Measurements from ENCODE around the gene SULT2B1. TPM values are rescaled to one million over a fixed set of nuclear protein-coding genes. Genes with fewer than 3 reads are reported as not detected.

The SULT2B1 gene
- total RNA-seq, 2 donors from 2014 or later: 0.35 to 2.4 TPM

DNA sequence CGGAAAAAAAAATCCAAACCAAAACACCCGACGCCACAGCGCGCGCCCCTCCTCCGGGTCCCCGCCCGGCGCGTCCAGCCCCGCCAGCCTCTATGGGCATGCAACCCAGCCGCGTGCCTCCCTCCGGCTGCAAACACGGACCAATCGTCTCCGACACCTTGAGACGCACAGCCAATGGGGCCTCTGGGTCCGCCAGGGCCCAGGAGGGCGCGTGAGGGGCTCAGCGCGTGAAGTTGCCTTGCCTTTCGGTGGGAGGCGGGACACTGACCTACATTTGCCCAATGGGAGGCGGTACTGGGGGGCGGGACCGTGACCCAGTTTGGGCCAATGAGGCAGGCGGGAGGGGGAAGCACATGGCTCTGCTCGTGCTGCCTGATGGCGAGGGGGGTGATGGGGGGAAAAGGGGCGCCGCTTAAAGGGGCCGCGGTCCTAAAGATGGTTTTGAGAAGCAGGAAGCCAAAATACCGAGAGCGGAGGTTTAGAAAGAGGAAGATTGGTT lies 85.5 kb downstream of the SULT2B1 start:
- Histone ChIP-seq H3K36me3 (ENCODE audit: control insufficient read depth, insufficient read depth, low read length) (no peaks in the 10 kb centered on the region), H3K4me3 (ENCODE audit: low read length) (peak overlapping the region; percentile 80), H3K27ac (ENCODE audit: low read depth, low read length) (peak overlapping the region; percentile 95), H3K9me3 (ENCODE audit: control insufficient read depth, low read length) (no peaks in the 10 kb centered on the region), H3K4me1 (ENCODE audit: control insufficient read depth, insufficient read depth, low read length) (peaks cover 11% of the 10 kb centered on the region), H3K27me3 (ENCODE audit: control insufficient read depth, insufficient read depth, low read length, poor library complexity, severe bottlenecking) (peaks cover 11% of the 10 kb centered on the region), H3K9ac (ENCODE audit: extremely low read depth, low read length, poor library complexity, severe bottlenecking) (peak overlapping the region; percentile 20)
- Mint-ChIP-seq H3K9me3 (peaks cover 2% of the 10 kb centered on the region), H3K4me1 (peaks cover 21% of the 10 kb centered on the region), H3K27me3 (ENCODE audit: insufficient read depth) (peaks cover 49% of the 10 kb centered on the region), H3K4me3 (peak overlapping the region; percentile 61), H3K36me3 (ENCODE audit: low read depth) (peaks cover 20% of the 10 kb centered on the region), H3K27ac (peak overlapping the region; percentile 92)
- WGBS, 2 experiments (ENCODE audit: insufficient coverage in 1 of 2, insufficient read length in 1 of 2): 1 to 4% methylated on average over 16 to 38 of the region's 38 CpGs
- DNase-seq: peak; percentile 99
- no peak for TF ChIP-seq CTCF (conservative IDR thresholded peaks at IDR 0.05)

DNA sequence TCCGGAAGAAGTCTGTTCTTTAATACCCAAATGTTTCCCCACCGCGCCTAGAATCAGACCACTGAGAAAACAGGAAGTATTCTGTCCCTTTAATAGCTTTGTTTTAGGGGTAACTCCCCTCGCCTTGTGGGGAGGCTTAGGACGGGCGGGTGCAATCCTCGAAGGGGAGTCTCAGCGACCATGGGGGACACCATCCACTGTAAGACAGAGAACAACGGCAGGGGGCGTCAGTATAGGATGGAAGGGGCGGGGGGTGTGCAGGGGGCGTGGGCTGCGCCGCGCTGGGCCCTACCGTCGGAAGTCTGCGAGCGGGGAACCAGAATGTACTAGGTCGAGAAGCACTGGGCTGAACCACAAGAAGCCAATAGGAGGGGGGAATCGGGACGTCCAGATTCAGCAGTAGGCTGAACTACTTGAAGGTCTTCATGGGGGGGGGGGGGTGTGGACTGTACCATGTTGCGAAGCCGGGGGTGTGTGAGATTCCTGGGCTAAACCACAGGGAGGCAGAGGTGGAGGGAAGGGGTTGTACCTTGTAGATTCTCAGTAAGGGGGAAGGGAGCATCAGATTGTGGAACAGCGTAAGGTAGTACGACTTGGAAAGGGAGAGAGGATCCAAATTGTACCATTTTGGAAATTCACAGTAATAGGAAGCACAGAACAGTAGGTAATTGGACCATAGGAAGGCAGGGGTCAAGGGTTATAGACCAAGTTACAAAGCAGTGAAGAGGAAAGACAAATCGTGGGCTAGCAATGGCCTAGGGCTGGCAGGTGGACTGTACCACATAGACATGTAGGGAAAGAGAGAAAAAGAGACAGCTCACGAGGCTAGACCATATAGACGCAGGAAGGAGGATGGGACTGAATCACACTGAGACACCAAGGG lies 86.2 kb downstream of the SULT2B1 start:
- peaks cover 25% of the 10 kb centered on the region for H3K36me3 Mint-ChIP-seq (ENCODE audit: low read depth)
- 21 to 27% methylated on average over 19 to 29 of the region's 29 CpGs for WGBS, 2 experiments (ENCODE audit: insufficient coverage in 1 of 2, insufficient read length in 1 of 2)
- Histone ChIP-seq H3K9ac (ENCODE audit: extremely low read depth, low read length, poor library complexity, severe bottlenecking) (peak overlapping the region; percentile 20), H3K27ac (ENCODE audit: low read depth, low read length) (peak overlapping the region; percentile 95), H3K36me3 (ENCODE audit: control insufficient read depth, insufficient read depth, low read length) (no peaks in the 10 kb centered on the region), H3K27me3 (ENCODE audit: control insufficient read depth, insufficient read depth, low read length, poor library complexity, severe bottlenecking) (peaks cover 11% of the 10 kb centered on the region), H3K4me3 (ENCODE audit: low read length) (peak overlapping the region; percentile 80), H3K9me3 (ENCODE audit: control insufficient read depth, low read length) (no peaks in the 10 kb centered on the region), H3K4me1 (ENCODE audit: control insufficient read depth, insufficient read depth, low read length) (peaks cover 4% of the 10 kb centered on the region)
- peak overlapping the region; percentile 92 for H3K27ac Mint-ChIP-seq
- peak overlapping the region; percentile 61 for H3K4me3 Mint-ChIP-seq
- DNase-seq: peak; percentile 96
- H3K4me1 Mint-ChIP-seq: peaks cover 21% of the 10 kb centered on the region
- peaks cover 2% of the 10 kb centered on the region for H3K9me3 Mint-ChIP-seq
- peaks cover 49% of the 10 kb centered on the region for H3K27me3 Mint-ChIP-seq (ENCODE audit: insufficient read depth)
- peak; percentile 29 for TF ChIP-seq CTCF (conservative IDR thresholded peaks at IDR 0.05)

DNA sequence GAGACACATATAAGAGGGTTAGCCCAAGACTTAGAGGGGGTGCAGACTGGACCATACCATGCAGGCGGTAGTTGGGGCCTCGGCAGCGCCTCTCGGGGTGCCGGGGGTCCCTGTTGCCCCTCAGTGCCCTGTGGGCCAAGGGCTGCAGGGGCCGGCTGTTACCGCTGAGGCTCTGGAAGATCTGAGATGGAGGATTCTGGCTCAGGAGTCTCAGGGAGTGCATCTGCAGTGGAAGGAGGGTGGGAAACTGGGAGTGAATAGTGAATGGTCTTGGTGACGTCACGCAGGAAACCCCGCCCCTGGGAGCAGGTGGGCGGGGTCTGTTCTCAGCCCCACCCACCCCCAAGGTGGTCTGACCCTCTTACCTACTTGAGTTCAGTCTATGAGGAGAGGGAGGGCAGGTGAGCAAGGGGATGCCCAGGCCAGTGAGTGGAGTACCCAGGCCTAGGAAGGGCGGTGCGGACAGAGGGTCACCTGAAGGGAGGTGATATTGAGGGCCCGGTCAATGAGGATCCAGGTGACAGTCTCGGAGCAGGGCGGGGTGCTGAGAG lies 86.9 kb downstream of the SULT2B1 start:
- H3K27me3 ChIP-seq (ENCODE audit: control insufficient read depth, insufficient read depth, low read length, poor library complexity, severe bottlenecking): peaks cover 11% of the 10 kb centered on the region
- H3K9me3 ChIP-seq (ENCODE audit: control insufficient read depth, low read length): no peaks in the 10 kb centered on the region
- H3K27ac Mint-ChIP-seq: peak overlapping the region; percentile 77
- no peak for TF ChIP-seq CTCF (conservative IDR thresholded peaks at IDR 0.05)
- DNase-seq: peak; percentile 89
- H3K27ac ChIP-seq (ENCODE audit: low read depth, low read length): no peak overlapping the region
- peaks cover 2% of the 10 kb centered on the region for H3K9me3 Mint-ChIP-seq
- peaks cover 3% of the 10 kb centered on the region for H3K4me1 ChIP-seq (ENCODE audit: control insufficient read depth, insufficient read depth, low read length)
- H3K36me3 Mint-ChIP-seq (ENCODE audit: low read depth): peaks cover 25% of the 10 kb centered on the region
- no peaks in the 10 kb centered on the region for H3K36me3 ChIP-seq (ENCODE audit: control insufficient read depth, insufficient read depth, low read length)
- peaks cover 49% of the 10 kb centered on the region for H3K27me3 Mint-ChIP-seq (ENCODE audit: insufficient read depth)
- H3K9ac ChIP-seq (ENCODE audit: extremely low read depth, low read length, poor library complexity, severe bottlenecking): no peak overlapping the region
- no peak overlapping the region for H3K4me3 ChIP-seq (ENCODE audit: low read length)
- H3K4me3 Mint-ChIP-seq: peak overlapping the region; percentile 9
- WGBS, 2 experiments (ENCODE audit: insufficient coverage in 1 of 2, insufficient read length in 1 of 2): 82 to 92% methylated on average over 13 to 16 of the region's 16 CpGs
- peaks cover 18% of the 10 kb centered on the region for H3K4me1 Mint-ChIP-seq
